OCI-LY3 (cell line): ENCODE results near the gene ITIH5.

Experiments
- EZH2phosphoT487 ChIP-seq: fragments of 200-600 bp; shearing (Covaris generic); IDR thresholded peaks from 2 replicates; pipeline ENCODE4 v1.6.1; 2018; ENCODE audit warnings: antibody characterized with exemption, mixed run types, low read depth
- TF ChIP-seq, protein P1 (sequence below): fragments of 200-600, 300-600 bp; sonication (generic); IDR thresholded peaks from 2 replicates; pipeline ENCODE4 v1.5.1; 2014; ENCODE audit warnings: antibody characterized with exemption, low read length, low read depth

DNA sequence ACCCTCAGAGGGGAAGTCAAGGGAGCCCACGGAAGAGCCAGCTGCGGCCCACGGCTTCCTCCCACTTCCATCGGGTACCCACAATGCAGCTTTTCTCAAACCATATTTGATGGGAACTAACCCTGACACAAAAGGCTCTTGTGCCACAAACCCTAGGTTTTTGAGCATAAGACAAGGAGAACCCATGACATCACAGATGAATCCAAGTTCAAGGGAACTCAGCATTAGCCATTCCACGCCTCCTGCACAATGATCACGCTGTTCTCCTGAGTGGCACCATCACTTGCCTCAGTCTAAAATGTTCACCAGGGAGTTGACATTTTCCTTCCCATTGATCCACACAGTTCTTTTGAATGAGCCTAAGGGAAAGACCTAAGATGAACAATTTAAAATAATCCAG is 70.4 kb downstream of the ITIH5 start:
- TF ChIP-seq, protein P1, sequence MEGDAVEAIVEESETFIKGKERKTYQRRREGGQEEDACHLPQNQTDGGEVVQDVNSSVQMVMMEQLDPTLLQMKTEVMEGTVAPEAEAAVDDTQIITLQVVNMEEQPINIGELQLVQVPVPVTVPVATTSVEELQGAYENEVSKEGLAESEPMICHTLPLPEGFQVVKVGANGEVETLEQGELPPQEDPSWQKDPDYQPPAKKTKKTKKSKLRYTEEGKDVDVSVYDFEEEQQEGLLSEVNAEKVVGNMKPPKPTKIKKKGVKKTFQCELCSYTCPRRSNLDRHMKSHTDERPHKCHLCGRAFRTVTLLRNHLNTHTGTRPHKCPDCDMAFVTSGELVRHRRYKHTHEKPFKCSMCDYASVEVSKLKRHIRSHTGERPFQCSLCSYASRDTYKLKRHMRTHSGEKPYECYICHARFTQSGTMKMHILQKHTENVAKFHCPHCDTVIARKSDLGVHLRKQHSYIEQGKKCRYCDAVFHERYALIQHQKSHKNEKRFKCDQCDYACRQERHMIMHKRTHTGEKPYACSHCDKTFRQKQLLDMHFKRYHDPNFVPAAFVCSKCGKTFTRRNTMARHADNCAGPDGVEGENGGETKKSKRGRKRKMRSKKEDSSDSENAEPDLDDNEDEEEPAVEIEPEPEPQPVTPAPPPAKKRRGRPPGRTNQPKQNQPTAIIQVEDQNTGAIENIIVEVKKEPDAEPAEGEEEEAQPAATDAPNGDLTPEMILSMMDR = no peak
- TF ChIP-seq EZH2phosphoT487 = no peak
